ENCODE data around the gene AJUBA.

- no peak for TF ChIP-seq CTCF (conservative IDR thresholded peaks at IDR 0.05; ENCODE audit: low read length)
- TF ChIP-seq EZH2phosphoT487 (IDR thresholded peaks at IDR 0.05; ENCODE audit: borderline replicate concordance): no peak
Measured at GRCh38 chr14:22981090-22981875, 1.1 kb downstream of the AJUBA start.
